Midbrain (tissue), 1 donor: ENCODE measurements around the gene EXOC3L4.
A peak's percentile ranks its signal among the peaks of the same experiment; 100 is the strongest.
"Not testable (repeated sequence)": the region's sequence is repeated elsewhere in the genome, so short reads cannot be mapped to it uniquely, and the experiment has no call there.

ENCODE experiments used
- DNase-seq: peaks from one replicate; lab custom pipeline; 2025; lab: John Stamatoyannopoulos, UW

Gene EXOC3L4

GRCh38 chr14:103094406-103095209 lies at the start of gene EXOC3L4:
EXOC3L4 (plus strand) TSS chr14:103094725; CDS start chr14:103100220, 5,495 bp downstream.
- DNase-seq = no peak

GRCh38 chr14:103045371-103045869 lies 49.1 kb upstream of the EXOC3L4 start:
- no peak for DNase-seq

DNA sequence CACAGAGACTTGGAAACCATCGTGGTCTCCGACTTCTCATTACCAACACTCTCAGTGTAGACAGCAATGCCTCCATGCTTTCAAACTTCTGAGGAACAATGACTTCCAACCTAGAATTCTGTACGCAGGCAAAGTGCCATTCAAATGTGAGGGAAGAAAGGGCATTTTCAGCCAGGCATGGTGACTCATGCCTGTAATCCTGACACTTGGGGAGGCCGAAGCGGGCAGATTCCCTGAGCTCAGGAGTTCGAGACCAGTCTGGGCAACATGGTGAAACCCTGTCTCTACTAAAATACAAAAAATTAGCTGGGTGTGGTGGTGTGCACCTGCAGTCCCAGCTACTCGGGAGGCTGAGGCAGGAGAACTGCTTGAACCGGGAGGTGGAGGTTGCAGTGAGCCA lies 47.1 kb upstream of the EXOC3L4 start:
- DNase-seq = not testable (repeated sequence)

DNA sequence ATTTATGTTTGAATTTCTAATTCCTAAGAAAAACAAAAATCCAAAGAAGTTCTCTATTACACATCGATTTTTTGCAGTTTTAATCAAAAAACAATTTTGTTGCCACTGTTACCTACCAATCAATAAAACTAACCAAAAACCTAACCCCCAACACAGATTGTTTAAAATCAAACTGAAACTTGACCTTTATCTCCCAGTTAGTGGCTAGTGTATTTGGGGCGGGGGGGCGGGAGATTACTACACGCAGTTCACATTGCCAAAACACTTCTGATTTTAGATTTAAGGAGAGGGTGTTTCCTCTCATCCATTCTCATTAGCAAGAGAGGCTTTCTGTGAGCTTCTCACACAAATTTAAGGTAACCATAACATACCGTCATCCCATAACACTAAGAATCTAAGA lies 43.6 kb upstream of the EXOC3L4 start:
- DNase-seq = no peak

DNA sequence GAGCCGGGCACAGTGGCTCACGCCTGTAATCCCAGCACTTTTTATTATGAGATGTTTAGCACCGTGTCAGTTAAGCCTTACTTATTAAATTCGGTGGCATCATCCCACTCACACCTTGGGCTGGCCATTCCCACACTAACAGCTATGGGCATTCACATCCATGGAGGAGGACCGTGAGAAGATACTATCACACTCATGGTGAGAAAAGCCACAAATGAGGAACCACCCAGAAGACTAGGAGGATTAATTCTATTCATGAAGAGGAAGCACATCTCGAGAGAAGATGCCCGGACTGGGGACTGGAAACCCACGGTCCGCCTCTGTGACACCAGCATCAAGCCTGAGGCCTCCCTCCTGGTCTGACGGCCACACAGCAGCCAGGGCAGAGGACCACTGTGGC lies 42.1 kb upstream of the EXOC3L4 start:
- DNase-seq = no peak

GRCh38 chr14:103055695-103056094 lies 38.8 kb upstream of the EXOC3L4 start:
- DNase-seq = no peak

- DNase-seq = no peak
Measured at GRCh38 chr14:103056322-103057027, 38.0 kb upstream of the EXOC3L4 start.

DNA sequence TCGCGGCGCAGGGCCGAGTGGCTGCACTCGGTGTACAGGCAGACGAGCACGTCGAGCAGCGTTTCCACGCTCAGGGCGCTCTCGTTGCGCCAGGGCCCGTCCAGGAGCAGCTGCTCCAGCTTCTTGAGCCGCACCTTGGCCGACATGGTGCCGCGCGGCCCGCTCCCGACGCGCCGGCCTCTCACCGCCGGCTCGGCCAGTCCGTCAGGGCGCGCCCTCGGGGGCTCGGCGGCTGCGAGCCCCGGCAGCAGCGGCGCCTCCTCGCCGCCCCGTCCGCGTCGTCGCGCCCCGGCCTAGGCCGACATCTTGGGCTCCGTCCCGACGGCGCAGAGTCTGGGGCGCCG lies 37.5 kb upstream of the EXOC3L4 start:
- no peak for DNase-seq

GRCh38 chr14:103057372-103058163 lies 37.0 kb upstream of the EXOC3L4 start, which contains the start of gene CDC42BPB:
CDC42BPB (minus strand) TSS chr14:103057549; CDS start chr14:103057173, 376 bp downstream.
- peak; percentile 89 for DNase-seq

- DNase-seq = no peak
Measured at GRCh38 chr14:103058164-103059055, 36.1 kb upstream of the EXOC3L4 start.

- DNase-seq = no peak
Measured at GRCh38 chr14:103059556-103059955, 35.0 kb upstream of the EXOC3L4 start.

DNA sequence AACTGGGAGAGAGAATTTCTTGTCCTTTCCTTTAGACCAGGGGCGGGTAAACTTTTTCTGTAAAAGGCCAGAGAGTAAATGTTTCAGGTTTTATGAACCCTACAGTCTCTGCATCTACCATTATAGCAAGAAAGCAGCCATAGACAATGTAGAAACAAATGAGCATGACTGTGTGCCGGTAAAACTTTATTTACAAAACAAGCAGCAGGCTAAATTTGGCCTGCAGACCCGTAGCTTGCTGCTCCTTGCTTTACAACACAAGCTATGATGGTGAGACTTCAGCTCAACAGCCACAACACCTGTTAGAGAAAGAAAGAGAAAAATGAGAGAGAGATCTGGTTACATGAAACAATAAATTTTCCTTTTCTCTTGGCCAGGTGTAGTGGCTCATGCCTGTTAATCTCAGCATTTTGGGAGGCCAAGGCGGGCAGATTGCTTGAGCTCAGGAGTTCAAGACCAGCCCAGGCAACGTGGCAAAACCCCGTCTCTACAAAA lies 33.0 kb upstream of the EXOC3L4 start:
- DNase-seq = no peak

DNA sequence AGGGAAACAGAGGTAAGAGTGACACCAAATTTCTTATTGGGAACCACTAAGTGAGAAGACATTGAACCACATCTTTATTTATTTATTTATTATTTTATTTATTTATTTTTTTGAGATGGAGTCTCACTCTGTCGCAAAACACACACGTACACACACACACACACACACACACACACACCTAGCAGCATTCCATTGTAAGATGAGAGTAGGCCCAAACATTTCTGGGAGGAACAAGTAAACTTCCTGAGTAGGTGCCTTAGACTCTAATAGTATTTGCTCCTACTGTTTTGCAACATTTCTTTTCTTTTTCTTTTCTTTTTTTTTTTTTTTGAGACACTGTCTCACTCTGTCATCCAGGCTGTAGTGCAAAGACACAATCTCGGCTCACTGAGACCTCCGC lies 30.1 kb upstream of the EXOC3L4 start:
- DNase-seq = no peak

DNA sequence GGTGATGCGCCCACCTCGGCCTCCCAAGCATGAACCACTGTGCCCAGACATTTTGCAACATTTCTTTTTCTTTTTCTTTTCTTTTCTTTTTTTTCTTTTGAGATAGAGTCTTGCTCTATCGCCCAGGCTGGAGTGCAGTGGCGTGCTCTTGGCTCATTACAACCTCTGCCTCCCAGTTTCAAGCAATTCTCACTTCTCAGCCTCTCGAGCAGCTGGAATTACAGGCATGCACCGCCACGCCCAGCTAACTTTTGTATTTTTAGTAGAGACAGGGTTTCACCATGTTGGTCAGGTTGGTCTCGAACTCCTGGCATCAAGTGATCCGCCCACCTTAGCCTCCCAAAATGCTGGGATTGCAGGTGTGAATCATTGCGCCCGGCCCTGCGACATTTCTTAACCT lies 29.5 kb upstream of the EXOC3L4 start:
- no peak for DNase-seq

DNA sequence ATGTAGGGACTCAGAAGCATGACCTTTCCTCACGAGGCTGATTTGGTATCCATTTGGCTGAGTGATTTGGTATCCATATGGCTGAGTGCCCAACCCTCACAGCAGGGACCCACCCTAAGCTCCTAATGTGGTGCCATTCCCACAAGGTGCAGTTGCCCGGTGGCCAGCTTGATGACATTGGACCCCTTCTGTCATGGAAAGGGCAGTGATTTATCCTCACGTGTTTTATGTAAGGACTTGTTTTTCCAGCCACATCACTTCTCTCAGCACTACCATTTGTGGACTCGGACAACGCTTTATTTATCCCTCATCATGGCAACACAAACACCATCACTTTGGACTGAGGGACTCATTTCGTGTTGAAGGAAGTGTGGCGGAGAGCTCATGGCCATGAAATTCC lies 28.7 kb upstream of the EXOC3L4 start:
- DNase-seq = no peak

DNA sequence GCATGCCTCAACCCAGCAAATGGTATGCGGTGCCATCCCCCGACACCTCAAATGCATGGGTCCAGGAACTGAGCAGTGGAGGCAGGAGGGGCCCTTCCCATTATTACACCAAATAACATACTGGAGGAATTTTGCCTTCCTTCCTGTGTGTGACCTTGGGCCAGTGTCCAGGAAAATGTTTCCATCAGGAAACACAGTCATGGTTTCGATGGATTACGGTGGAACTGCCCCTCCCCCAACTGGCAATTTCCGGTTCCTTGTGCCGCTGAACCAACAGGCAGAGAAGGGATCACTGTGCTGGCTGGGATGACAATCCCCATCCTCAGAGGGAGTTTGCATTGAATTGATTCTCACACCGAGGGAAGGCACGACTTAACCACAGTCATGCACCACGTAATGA lies 28.1 kb upstream of the EXOC3L4 start:
- no peak for DNase-seq

DNA sequence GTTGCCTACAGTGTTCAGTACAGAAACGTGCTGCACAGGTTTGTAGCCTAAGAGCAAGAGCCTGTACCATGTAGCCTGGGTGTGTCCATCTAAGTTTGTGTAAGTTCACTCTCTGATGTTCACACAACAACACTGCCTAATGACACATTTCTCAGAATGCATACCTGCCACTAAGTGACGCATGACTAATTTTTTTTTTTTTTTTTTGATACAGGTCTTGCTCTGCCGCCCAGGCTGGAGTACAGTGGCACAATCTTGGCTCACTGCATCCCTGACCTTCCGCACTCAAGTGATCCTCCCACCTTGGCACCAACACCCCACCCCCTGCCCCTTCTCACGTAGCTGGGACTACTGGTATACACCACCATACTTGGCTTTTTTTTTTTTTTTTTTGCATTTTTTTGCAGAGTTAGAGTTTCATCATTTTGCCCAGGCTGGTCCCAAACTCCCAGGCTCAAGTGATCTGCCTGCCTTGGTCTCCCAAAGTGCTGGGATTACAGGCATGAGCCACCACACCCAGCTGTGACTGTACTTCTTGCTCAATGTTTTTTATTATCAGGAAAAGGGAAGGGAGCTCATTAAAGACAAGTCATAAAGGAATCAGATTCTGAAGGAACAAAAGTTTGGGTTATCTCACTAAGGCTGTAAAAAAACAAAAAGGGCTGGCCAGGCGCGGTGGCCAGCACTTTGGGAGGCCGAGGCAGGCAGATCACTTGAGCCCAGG lies 27.1 kb upstream of the EXOC3L4 start:
- no peak for DNase-seq

DNA sequence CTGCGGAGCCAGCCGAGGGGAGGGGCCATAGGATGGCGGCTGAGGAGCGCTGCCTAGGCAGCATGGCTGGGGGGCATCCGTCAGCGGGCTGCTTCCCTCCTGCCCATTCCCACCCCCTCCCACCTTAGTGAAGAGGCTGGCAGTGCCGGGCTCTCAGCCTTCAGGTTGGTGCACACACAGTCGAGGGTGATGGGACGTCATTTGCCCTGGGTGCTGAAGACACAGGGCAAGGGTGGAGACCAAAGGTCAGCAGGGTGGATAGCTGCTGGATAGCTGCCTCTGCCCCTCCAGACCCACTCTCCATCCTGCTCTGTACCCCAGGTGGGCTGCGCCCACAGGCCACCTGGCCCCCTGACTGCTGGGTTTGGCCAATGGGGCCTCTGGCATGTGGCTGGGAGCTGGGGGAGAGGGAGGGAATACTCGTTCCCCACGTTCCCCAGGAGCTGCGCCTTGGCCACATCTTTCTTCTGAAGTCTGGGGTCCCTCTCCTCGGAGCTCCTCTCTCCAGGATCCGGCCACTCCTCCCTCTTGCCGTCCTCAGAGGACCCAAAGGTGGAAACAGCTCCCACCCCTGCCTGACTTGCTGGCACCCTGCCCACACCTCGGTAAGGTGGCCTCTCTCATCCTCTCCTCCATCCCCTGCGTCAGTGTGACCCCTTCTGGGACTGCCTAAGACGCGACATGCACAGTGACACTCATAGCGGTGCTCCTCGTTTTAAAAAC lies 26.0 kb upstream of the EXOC3L4 start:
- no peak for DNase-seq

DNA sequence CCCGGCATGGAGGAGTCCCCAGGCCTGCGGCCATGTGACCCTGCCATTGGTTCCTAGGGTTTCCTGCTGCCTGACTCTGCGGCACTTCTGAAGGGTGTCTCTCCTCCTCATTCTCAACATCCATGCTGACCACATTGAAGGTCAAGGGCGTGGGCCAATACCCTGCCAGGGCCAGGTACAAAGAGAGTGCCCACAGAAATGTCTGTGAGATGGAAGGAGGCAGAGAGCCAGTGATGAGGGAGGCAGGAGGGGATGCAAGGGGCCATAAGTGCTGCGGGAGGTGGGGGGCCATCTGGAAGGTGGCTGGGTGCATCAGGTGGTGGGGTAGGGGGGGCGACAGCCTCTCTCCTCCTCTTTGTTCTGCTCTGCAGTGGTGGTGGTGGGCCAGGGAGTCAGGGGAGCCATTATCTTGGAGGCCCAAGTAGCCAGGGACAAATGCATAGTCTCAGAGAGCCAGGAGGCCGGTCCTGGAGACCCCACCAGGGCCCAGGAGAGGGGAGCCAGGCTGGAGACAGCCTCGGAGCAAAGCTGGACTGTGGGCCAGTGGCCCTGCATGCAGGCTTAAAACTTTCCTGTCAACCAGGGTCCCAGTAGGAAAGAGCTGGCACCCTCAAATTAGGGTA lies 24.2 kb upstream of the EXOC3L4 start:
- no peak for DNase-seq
